Pancreas (tissue), 10 donors: ENCODE results near the gene KDM7A. TPM values are rescaled to one million over a fixed set of nuclear protein-coding genes. Genes with fewer than 3 reads are reported as not detected.

Experiments
- ATAC-seq, 4 donors: fragments of 200-7000 bp; cut with Tn5 transposase; one replicate each; pipeline versions ENCODE4 v1.8.0 to v1.9.1; 2020; ENCODE audit warnings: mild to moderate bottlenecking in 4 of 4, moderate library complexity in 4 of 4
- DNase-seq, 6 donors: peaks; one replicate each; pipeline ENCODE4 v3.0.0-alpha.2; 2020
- FAIRE-seq: peaks from 2 replicates; lab custom pipeline; 2012; peaks lifted over from hg19 to GRCh38; lab: Jason Lieb, UNC
- H3K27ac ChIP-seq, 4 donors: fragments of 200-600 bp; sonication (generic); 1 replicate in 3 of 4; 2 replicates in 1 of 4; pipeline versions ENCODE4 v1.5.0 to v1.8.0; 2020
- H3K27me3 ChIP-seq, 4 donors: fragments of 200-600 bp; one replicate each; pipeline ENCODE4 v1.8.0; 2021
- H3K36me3 ChIP-seq, 3 donors: fragments of 200-600 bp; sonication (generic) in 1 of 3; one replicate each; pipeline versions ENCODE4 v1.5.0 to v1.8.0; 2020 to 2021
- H3K4me1 ChIP-seq, 3 donors: fragments of 200-600 bp; one replicate each; pipeline ENCODE4 v1.8.0; 2021
- H3K4me3 ChIP-seq, 4 donors: fragments of 200-600 bp; sonication (generic) in 2 of 4; one replicate each; pipeline versions ENCODE4 v1.5.0 to v1.8.0; 2020 to 2021
- H3K9me3 ChIP-seq, 4 donors: fragments of 200-600 bp; one replicate each; pipeline ENCODE4 v1.8.0; 2021
- CTCF ChIP-seq, 4 donors: fragments of 200-600 bp; sonication (generic) in 3 of 4; IDR thresholded peaks; one replicate each; pipeline versions ENCODE4 v1.5.0 to v1.8.0; 2021; ENCODE audit warnings: antibody characterized with exemption in 4 of 4
- WGBS, 2 donors: extraction: QIAGEN DNeasy Blood & Tissue Kit; methylation state at CpG; one replicate each; pipeline ENCODE4 v1.1.7; 2013; 5-methylcytosine and 5-hydroxymethylcytosine counted together
- intact Hi-C, 3 donors: fragments of 100-400 bp; cut with DNase I; formaldehyde crosslinking; loops; one replicate each; pipeline versions ENCODE4 v1.11.1 to v1.14.2; 2022
- polyA plus RNA-seq, 2 donors: library from polyadenylated mRNA; stranded (reverse); fragments of 200-250 nt; gene quantifications; one replicate each; pipeline ENCODE4 v1.2.3, GENCODE V29; 2013
- total RNA-seq, 6 donors: library from RNA; stranded (reverse); fragmentation: NEBNext Ultra II Directional in 4 of 6; extraction: Animal tissue kit (Norgen Biotek cat#: 25700) in 4 of 6; gene quantifications; one replicate each; pipeline versions ENCODE4 v1.2.1 to v1.2.4, GENCODE V29; 2021 to 2023
- donor health status: healthy with polysubstance abuse.
- donor health status: DM: no; HTN: no; CAD: no; lungs with moderate emphysema.
- donor health status: DM: no; HTN: no; CAD: no.
- donor health status: control.
- donor health status: control.
- donor health status: Bipolar disorder and iron deficiency.
- donor health status: DM: yes; HTN: yes; CAD: no.
- donor health status: DM: no; HTN: no; CAD: no.
- donor health status: DM: no; HTN: no; CAD: no.
- donor health status: DM: yes; HTN: yes; CAD: no.

KDM7A gene
- total and polyA plus RNA-seq, 8 donors = 3.3 to 8.5 (median 6.2) TPM

- no peaks in the 10 kb centered on the region for H3K27me3 ChIP-seq
- peaks cover 12 to 32% (median 24%) of the 10 kb centered on the region in 3 donors for H3K4me1 ChIP-seq
- no peak for FAIRE-seq
- intact Hi-C loops = no loop called here
- peaks cover 0 to 8% (median 0%) of the 10 kb centered on the region in 3 donors for H3K36me3 ChIP-seq
- no peaks in the 10 kb centered on the region for H3K9me3 ChIP-seq
- no peak for TF ChIP-seq CTCF (IDR thresholded peaks at IDR 0.05)
- no peak for DNase-seq
- 94 to 98% methylated on average over 3 of the region's 3 CpGs for WGBS, 2 donors
- no peak overlapping the region for H3K27ac ChIP-seq
- no peak overlapping the region for H3K4me3 ChIP-seq
- no peak for ATAC-seq
Measured at GRCh38 chr7:140057143-140057535, 119.6 kb downstream of the KDM7A start.

GRCh38 chr7:140056431-140057142 lies 120.2 kb downstream of the KDM7A start:
- Histone ChIP-seq H3K36me3 (peaks cover 0 to 8% (median 0%) of the 10 kb centered on the region in 3 donors), H3K9me3 (no peaks in the 10 kb centered on the region), H3K4me3 (no peak overlapping the region), H3K27me3 (no peaks in the 10 kb centered on the region), H3K27ac (no peak overlapping the region), H3K4me1 (peaks cover 12 to 31% (median 24%) of the 10 kb centered on the region in 3 donors)
- no peak for TF ChIP-seq CTCF (IDR thresholded peaks at IDR 0.05)
- whole genome bisulfite sequencing, 2 donors = 94 to 98% methylated on average over 5 of the region's 5 CpGs
- FAIRE-seq (no peak), DNase-seq (no peak), ATAC-seq (no peak)
- intact Hi-C loops = no loop called here

- H3K4me3 ChIP-seq = no peak overlapping the region
- intact Hi-C loops = no loop called here
- FAIRE-seq = no peak
- H3K4me1 ChIP-seq = peaks cover 10 to 27% (median 23%) of the 10 kb centered on the region in 3 donors
- no peak for DNase-seq
- H3K9me3 ChIP-seq = no peaks in the 10 kb centered on the region
- H3K36me3 ChIP-seq = peaks cover 0 to 8% (median 0%) of the 10 kb centered on the region in 3 donors
- WGBS, 2 donors = 95 to 98% methylated on average over 2 of the region's 2 CpGs
- no peaks in the 10 kb centered on the region for H3K27me3 ChIP-seq
- ATAC-seq = no peak
- no peak overlapping the region for H3K27ac ChIP-seq
- TF ChIP-seq CTCF (IDR thresholded peaks at IDR 0.05) = no peak
Measured at GRCh38 chr7:140055833-140056232, 121.0 kb downstream of the KDM7A start.

GRCh38 chr7:140054751-140055150 lies 122.0 kb downstream of the KDM7A start:
- no peak for FAIRE-seq
- no peak for TF ChIP-seq CTCF (IDR thresholded peaks at IDR 0.05)
- WGBS, 2 donors = 77 to 81% methylated on average over 4 of the region's 4 CpGs
- no peak overlapping the region for H3K27ac ChIP-seq
- ATAC-seq = no peak
- no peaks in the 10 kb centered on the region for H3K9me3 ChIP-seq
- H3K4me3 ChIP-seq = no peak overlapping the region
- peaks cover 0 to 18% (median 12%) of the 10 kb centered on the region in 3 donors for H3K4me1 ChIP-seq
- no peaks in the 10 kb centered on the region for H3K27me3 ChIP-seq
- peaks cover 0 to 8% (median 0%) of the 10 kb centered on the region in 3 donors for H3K36me3 ChIP-seq
- no peak for DNase-seq
- intact Hi-C loops = no loop called here
